Mesenteric fat pad (tissue), 1 donor: ENCODE measurements around the gene MRRF. TPM values are rescaled to one million over a fixed set of nuclear protein-coding genes. Genes with fewer than 3 reads are reported as not detected.

ENCODE experiments used
- DNase-seq: peaks from one replicate; pipeline ENCODE4 v3.0.0-alpha.2; 2020; ENCODE audit warnings: low spot score
- total RNA-seq: library from RNA; stranded (reverse); fragmentation: NEBNext Ultra II Directional; extraction: Animal tissue kit (Norgen Biotek cat#: 25700); gene quantifications from one replicate; pipeline ENCODE4 v1.2.1, GENCODE V29; 2021
- donor health status: DM: yes; HTN: yes; CAD: no.

The MRRF gene
- total RNA-seq, 1 donor from 2014 or later, result 41.8 TPM

- DNase-seq, result peak; percentile 74
These were observed 112.8 kb downstream of the MRRF start for GRCh38 chr9:122377241-122378164.

DNA sequence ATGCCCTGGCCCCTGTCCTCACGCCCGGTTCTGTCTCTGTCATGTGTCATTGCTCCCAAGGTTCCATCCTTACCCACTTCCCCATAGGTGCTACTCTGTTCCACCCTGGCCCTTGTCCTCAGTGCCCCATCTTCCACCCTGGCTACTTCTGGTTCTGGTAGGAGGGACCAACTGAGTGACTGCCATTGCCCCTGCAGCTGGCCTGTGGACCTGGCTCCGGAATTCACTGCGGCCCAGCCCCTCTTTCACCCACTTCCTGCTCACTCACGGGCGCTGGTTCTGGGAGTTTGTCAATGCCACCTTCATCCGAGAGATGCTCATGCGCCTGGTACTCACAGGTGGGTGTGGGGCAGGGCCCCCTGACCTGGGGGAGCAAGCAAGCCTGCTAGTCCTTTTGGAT is 113.6 kb downstream of the MRRF start:
- peak; percentile 82 for DNase-seq

DNA sequence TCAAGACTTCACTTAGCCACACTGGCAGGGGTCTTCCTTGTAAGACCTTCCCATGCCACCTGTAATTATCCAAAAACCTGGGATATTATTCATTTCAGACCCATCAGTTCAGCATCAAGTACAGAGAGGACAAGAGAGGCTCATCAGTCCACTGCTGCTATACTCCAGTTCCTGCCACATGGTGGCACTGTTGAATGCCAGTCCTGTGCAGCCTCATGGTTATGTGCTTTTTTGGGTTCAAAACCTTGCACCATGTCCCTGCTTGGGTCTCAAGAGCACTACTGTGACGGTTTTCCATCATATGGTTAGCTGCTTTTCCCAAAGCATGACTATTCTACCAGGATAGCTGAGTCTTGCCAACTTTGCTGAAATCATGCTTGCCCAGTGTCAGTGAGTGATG is 114.7 kb downstream of the MRRF start:
- no peak for DNase-seq

DNA sequence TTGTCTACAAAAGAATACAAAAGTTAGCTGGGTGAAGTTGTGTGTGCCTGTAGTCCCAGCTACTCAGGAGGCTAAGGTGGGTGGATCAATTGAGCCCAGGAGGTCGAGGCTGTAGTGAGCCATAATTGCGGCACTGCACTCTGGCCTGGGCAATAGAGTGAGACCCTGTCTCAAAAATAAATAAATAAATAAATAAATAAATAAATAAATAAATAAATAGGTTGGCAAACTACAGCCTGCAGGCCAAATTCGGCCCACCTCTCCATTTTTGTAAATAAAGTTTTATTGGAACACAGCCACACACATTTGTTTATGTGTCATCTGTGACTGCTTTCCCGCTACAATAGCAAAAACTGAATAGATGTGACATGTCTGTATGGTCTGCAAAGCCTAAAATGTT is 115.6 kb downstream of the MRRF start:
- no peak for DNase-seq

Other genes with a start within 250 kb of the MRRF start
- 9.5 TPM for gene TTLL11, start 171.6 kb upstream of the MRRF start, total RNA-seq
- 47.5 TPM for gene NDUFA8, start 105.1 kb upstream of the MRRF start, total RNA-seq
- gene MORN5, start 105.0 kb upstream of the MRRF start, total RNA-seq, result not detected
- 20.9 TPM for gene LHX6, start 35.9 kb upstream of the MRRF start, total RNA-seq
- gene RBM18, start within 50 bp of the MRRF start, total RNA-seq, result 18.8 TPM
- gene PTGS1, start 106.1 kb downstream of the MRRF start, total RNA-seq, result 16.5 TPM
- not detected for gene OR1J1, start 213.0 kb downstream of the MRRF start, total RNA-seq
- gene OR1J2, start 245.9 kb downstream of the MRRF start, total RNA-seq, result not detected